GM12878 (cell line): ENCODE data around the gene PLEKHG2. TPM values are rescaled to one million over a fixed set of nuclear protein-coding genes. Genes with fewer than 3 reads are reported as not detected.

Experiments
- ATAC-seq: fragments of 200-7000 bp; cut with Tn5 transposase; 3 replicates; pipeline ENCODE4 v1.9.1; 2020; ENCODE audit warnings: mild to moderate bottlenecking, moderate library complexity
- BruUV-seq: library from RNA; stranded (reverse); fragments of 400-500 nt; replicated peaks from 2 replicates; lab custom pipeline; 2021; lab: Mats Ljungman, UMichigan
- CTCF ChIA-PET: fragments of 300-600 bp; sonication (Branson Sonifier 250); formaldehyde crosslinking; extraction: SDS; loops from one replicate; lab custom pipeline; 2021; ENCODE audit warnings: inconsistent platforms; lab: Yijun Ruan, JAX
- POLR2A ChIA-PET: fragments of 350-600 bp; formaldehyde crosslinking; extraction: SDS; loops from one replicate; lab custom pipeline; 2021; ENCODE audit warnings: inconsistent platforms; lab: Charles Lee
- RAD21 ChIA-PET: fragments of 300-600 bp; sonication (Branson Sonifier 250); formaldehyde crosslinking; loops from one replicate; lab custom pipeline; 2023; ENCODE audit warnings: antibody characterized with exemption; ENCODE audit not compliant: unreplicated experiment; lab: Charles Lee
- SMC1A ChIA-PET: fragments of 300-600 bp; sonication (Branson Sonifier 250); formaldehyde crosslinking; loops from one replicate; lab custom pipeline; 2023; ENCODE audit not compliant: unreplicated experiment, uncharacterized antibody; lab: Charles Lee
- DNase-seq: peaks from one replicate; pipeline ENCODE4 v3.0.0-alpha.2; 2011; ENCODE audit warnings: low read depth, low spot score
- FAIRE-seq: peaks from 3 replicates; lab custom pipeline; 2011; peaks lifted over from hg19 to GRCh38; lab: Jason Lieb, UNC
- H2AFZ ChIP-seq: 2 replicates; pipeline ENCODE4 v1.6.0; 2011; ENCODE audit warnings: low read depth, low read length, control low read depth; ENCODE audit not compliant: control insufficient read depth
- H3K27ac ChIP-seq: 2 replicates; pipeline ENCODE4 v1.5.1; 2011; ENCODE audit warnings: control low read depth; ENCODE audit not compliant: control insufficient read depth, insufficient read depth
- H3K27me3 ChIP-seq, 2 experiments: replicated peaks in 1 of 2; 2 replicates each; pipeline versions ENCODE4 v1.6.0 to v1.6.1; 2011; ENCODE audit warnings: low read length in 1 of 2; ENCODE audit not compliant: control insufficient read depth in 2 of 2, insufficient read depth in 2 of 2
- H3K36me3 ChIP-seq, 2 experiments: 2 replicates each; pipeline ENCODE4 v1.5.1; 2011; ENCODE audit warnings: low read length in 1 of 2; ENCODE audit not compliant: control insufficient read depth in 2 of 2, insufficient read depth in 2 of 2
- H3K4me1 ChIP-seq: 2 replicates; pipeline ENCODE4 v1.6.1; 2011; ENCODE audit warnings: mild to moderate bottlenecking, low read length, moderate library complexity, mixed read lengths; ENCODE audit not compliant: control insufficient read depth, insufficient read depth
- H3K4me2 ChIP-seq: 2 replicates; pipeline ENCODE4 v1.6.0; 2011; ENCODE audit warnings: control low read depth; ENCODE audit not compliant: control insufficient read depth, insufficient read depth
- H3K4me3 ChIP-seq: fragments of 200-600 bp; sonication (generic); 2 replicates; pipeline ENCODE4 v1.5.1; 2016
- H3K79me2 ChIP-seq: 2 replicates; pipeline ENCODE4 v1.6.0; 2011; ENCODE audit warnings: low read length; ENCODE audit not compliant: control insufficient read depth, insufficient read depth
- H3K9ac ChIP-seq: 2 replicates; pipeline ENCODE4 v1.8.0; 2011; ENCODE audit warnings: low read length, control low read depth, mixed read lengths; ENCODE audit not compliant: control insufficient read depth, insufficient read depth
- H3K9me3 ChIP-seq: replicated peaks from 3 replicates; pipeline ENCODE4 v1.5.1; 2011; ENCODE audit warnings: mild to moderate bottlenecking, low read length; ENCODE audit not compliant: control insufficient read depth, insufficient read depth
- H4K20me1 ChIP-seq: 2 replicates; pipeline ENCODE4 v1.6.0; 2011; ENCODE audit not compliant: control insufficient read depth, insufficient read depth
- ATF7 ChIP-seq: fragments of 450-650 bp; IDR thresholded peaks from 2 replicates; pipeline ENCODE4 v1.6.1; 2016; ENCODE audit warnings: low read depth, mild to moderate bottlenecking
- JUND ChIP-seq: IDR thresholded peaks from 2 replicates; pipeline ENCODE4 v1.6.1; 2012; ENCODE audit warnings: low read depth, mild to moderate bottlenecking, low read length, improper control_type of control experiment, moderate library complexity
- SKIL ChIP-seq: fragments of 450-650 bp; IDR thresholded peaks from 2 replicates; pipeline ENCODE4 v1.6.1; 2017; ENCODE audit warnings: mild to moderate bottlenecking, low read depth, inconsistent platforms; ENCODE audit not compliant: poor library complexity, severe bottlenecking
- in situ Hi-C: fragments of 300-500 bp; cut with MboI; formaldehyde crosslinking; loops from 9 replicates; pipeline ENCODE4 v1.14.3; 2018; ENCODE audit warnings: mixed read lengths
- intact Hi-C: fragments of 100-400 bp; cut with micrococcal nuclease; formaldehyde crosslinking; loops from one replicate; pipeline ENCODE4 v1.14.2; 2022; ENCODE audit not compliant: unreplicated experiment
- polyA plus RNA-seq, 11 experiments: library from polyadenylated mRNA; depleted of rRNA in 4 of 11; unstranded in 6 of 11; stranded (reverse) in 5 of 11; fragments of >200 nt; fragmentation: Nextera tagmentation in 4 of 11; fragmentation: Illumina TruSeq in 1 of 11; extraction: Ambion mirVana in 4 of 11; extraction: Trizol in 1 of 11; gene quantifications; 1 replicate in 1 of 11; 2 replicates in 10 of 11; pipeline versions ENCODE4 v1.2.1 to v1.2.3, GENCODE V29; 2011 to 2016; ENCODE audit warnings: inconsistent platforms in 2 of 11, missing spikeins in 2 of 11, low read depth in 1 of 11
- total RNA-seq, 4 experiments: library from RNA; depleted of rRNA in 3 of 4; stranded (reverse); fragments of >200 nt in 3 of 4; fragmentation: Illumina TruSeq in 1 of 4; extraction: Trizol in 1 of 4; gene quantifications; 2 replicates each; pipeline versions ENCODE4 v1.2.1 to v1.2.3, GENCODE V29; 2013 to 2021
- TF ChIP-seq, protein P1 (sequence below): fragments of 450-650 bp; IDR thresholded peaks from 2 replicates; pipeline ENCODE4 v1.6.1; 2018; ENCODE audit warnings: borderline replicate concordance, mild to moderate bottlenecking; ENCODE audit not compliant: partially characterized antibody
- TF ChIP-seq, protein P2 (sequence below): IDR thresholded peaks from 2 replicates; pipeline ENCODE4 v1.6.1; 2012; ENCODE audit warnings: low read length, inconsistent platforms

The PLEKHG2 gene
- total and polyA plus RNA-seq, 10 of the 15 experiments (the other 5 are each of a cell fraction or from before 2014, with no cell fraction given): 3.0 to 62.5 (median 17.2) TPM

DNA sequence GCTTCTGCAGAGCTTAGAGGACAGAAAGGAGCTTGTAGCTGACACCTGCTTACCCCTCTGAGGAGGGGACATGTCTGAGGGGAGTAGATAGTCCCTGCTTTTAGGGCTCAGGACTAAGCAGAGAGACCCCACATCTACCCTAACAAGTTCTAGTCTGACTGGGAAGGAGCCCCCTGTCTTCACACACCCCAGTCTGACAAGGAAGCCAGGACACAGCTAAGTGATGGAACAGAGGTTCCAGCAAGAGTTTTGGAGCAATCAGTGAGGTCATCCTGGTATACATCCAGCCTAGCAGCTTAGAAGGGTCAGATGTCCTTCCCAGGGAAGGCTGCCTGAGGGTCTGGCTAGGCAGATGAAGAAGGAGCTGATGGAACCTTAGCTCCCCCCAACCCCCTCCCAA is 36.5 kb upstream of the PLEKHG2 start:
- SMC1A ChIA-PET: no interaction called here
- TF ChIP-seq, protein P1, sequence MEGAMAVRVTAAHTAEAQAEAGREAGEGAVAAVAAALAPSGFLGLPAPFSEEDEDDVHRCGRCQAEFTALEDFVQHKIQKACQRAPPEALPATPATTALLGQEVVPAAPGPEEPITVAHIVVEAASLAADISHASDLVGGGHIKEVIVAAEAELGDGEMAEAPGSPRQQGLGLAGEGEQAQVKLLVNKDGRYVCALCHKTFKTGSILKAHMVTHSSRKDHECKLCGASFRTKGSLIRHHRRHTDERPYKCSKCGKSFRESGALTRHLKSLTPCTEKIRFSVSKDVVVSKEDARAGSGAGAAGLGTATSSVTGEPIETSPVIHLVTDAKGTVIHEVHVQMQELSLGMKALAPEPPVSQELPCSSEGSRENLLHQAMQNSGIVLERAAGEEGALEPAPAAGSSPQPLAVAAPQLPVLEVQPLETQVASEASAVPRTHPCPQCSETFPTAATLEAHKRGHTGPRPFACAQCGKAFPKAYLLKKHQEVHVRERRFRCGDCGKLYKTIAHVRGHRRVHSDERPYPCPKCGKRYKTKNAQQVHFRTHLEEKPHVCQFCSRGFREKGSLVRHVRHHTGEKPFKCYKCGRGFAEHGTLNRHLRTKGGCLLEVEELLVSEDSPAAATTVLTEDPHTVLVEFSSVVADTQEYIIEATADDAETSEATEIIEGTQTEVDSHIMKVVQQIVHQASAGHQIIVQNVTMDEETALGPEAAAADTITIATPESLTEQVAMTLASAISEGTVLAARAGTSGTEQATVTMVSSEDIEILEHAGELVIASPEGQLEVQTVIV: no peak
- TF ChIP-seq ATF7: no peak
- TF ChIP-seq, protein P2, sequence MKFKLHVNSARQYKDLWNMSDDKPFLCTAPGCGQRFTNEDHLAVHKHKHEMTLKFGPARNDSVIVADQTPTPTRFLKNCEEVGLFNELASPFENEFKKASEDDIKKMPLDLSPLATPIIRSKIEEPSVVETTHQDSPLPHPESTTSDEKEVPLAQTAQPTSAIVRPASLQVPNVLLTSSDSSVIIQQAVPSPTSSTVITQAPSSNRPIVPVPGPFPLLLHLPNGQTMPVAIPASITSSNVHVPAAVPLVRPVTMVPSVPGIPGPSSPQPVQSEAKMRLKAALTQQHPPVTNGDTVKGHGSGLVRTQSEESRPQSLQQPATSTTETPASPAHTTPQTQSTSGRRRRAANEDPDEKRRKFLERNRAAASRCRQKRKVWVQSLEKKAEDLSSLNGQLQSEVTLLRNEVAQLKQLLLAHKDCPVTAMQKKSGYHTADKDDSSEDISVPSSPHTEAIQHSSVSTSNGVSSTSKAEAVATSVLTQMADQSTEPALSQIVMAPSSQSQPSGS: no peak
- TF ChIP-seq SKIL: no peak
- TF ChIP-seq JUND: no peak
- TF ChIP-seq, all 136 proteins: peak for 0
- Histone ChIP-seq H2AFZ (no peak overlapping the region), H3K9ac (no peak overlapping the region), H3K9me3 (no peaks in the 10 kb centered on the region), H3K4me3 (no peak overlapping the region), H3K27ac (no peak overlapping the region), H3K27me3 (no peaks in the 10 kb centered on the region), H4K20me1 (no peaks in the 10 kb centered on the region), H3K36me3 (peaks cover 16 to 26% of the 10 kb centered on the region in 2 experiments; a peak in 3 of 4 replicates), H3K4me1 (no peaks in the 10 kb centered on the region), H3K79me2 (no peaks in the 10 kb centered on the region), H3K4me2 (no peak overlapping the region)
- in situ Hi-C loops: no loop called here
- CTCF ChIA-PET: no interaction called here
- intact Hi-C loops: no loop called here
- RAD21 ChIA-PET: no interaction called here
- FAIRE-seq (no peak), DNase-seq (no peak), ATAC-seq (no peak)
- POLR2A ChIA-PET: interaction anchor here (0.6 kb wide), 1 partner anchor 414 kb away, joined by 5 read pairs; no protein-coding TSS in a partner anchor
- no TSS peak for BruUV-seq
